Esophagus squamous epithelium (tissue), 4 donors: ENCODE measurements around the gene RHBDD3.
"Not testable (repeated sequence)": the region's sequence is repeated elsewhere in the genome, so short reads cannot be mapped to it uniquely, and the experiment has no call there.

Source experiments
- POLR2A ChIP-seq, 4 donors: fragments of 450-650 bp; IDR thresholded peaks; one replicate each; pipeline ENCODE4 v1.6.1; 2017; ENCODE audit warnings: antibody characterized with exemption in 4 of 4, mild to moderate bottlenecking in 4 of 4, moderate library complexity in 3 of 4
- TF ChIP-seq, protein P1 (sequence below), 6 experiments: fragments of 450-650 bp in 4 of 6; fragments of 200-600 bp in 2 of 6; sonication (generic) in 2 of 6; IDR thresholded peaks; one replicate each; pipeline ENCODE4 v1.5.1; 2016 to 2019; ENCODE audit warnings: antibody characterized with exemption in 6 of 6, mild to moderate bottlenecking in 4 of 6, moderate library complexity in 4 of 6

- TF ChIP-seq, protein P1, sequence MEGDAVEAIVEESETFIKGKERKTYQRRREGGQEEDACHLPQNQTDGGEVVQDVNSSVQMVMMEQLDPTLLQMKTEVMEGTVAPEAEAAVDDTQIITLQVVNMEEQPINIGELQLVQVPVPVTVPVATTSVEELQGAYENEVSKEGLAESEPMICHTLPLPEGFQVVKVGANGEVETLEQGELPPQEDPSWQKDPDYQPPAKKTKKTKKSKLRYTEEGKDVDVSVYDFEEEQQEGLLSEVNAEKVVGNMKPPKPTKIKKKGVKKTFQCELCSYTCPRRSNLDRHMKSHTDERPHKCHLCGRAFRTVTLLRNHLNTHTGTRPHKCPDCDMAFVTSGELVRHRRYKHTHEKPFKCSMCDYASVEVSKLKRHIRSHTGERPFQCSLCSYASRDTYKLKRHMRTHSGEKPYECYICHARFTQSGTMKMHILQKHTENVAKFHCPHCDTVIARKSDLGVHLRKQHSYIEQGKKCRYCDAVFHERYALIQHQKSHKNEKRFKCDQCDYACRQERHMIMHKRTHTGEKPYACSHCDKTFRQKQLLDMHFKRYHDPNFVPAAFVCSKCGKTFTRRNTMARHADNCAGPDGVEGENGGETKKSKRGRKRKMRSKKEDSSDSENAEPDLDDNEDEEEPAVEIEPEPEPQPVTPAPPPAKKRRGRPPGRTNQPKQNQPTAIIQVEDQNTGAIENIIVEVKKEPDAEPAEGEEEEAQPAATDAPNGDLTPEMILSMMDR (IDR thresholded peaks at IDR 0.05) = not testable (repeated sequence)
- TF ChIP-seq POLR2A (IDR thresholded peaks at IDR 0.05) = not testable (repeated sequence)
These were observed 19.9 kb downstream of the RHBDD3 start for GRCh38 chr22:29247891-29248290.
